Measurements from ENCODE around the gene BFSP2.

Gene BFSP2

DNA sequence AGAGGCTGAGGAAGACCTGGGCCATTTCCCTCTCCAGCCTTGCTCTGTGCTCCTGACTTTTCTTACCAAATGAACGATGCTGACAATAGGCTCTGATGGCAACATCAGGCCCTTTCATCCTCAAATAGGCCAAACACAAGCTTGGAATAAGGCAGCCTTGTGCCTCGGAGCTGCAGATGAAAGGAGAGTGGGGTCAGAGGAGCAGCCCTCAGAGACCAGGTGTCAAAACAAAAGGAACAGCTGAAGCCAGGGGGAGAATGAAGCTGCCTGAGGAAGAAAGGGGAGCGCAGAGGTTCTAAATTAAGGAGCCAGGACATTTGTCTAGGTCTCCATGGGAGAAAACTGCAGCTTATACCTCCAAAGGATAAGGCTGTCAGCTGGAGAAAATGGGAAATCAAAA is 5.1 kb downstream of the BFSP2 start:
- no peak overlapping the region for H3K4me3 Mint-ChIP-seq
- H3K4me1 Mint-ChIP-seq: peaks cover 56% of the 10 kb centered on the region
- H3K36me3 Mint-ChIP-seq (ENCODE audit: low read depth): no peaks in the 10 kb centered on the region
- no peaks in the 10 kb centered on the region for H3K9me3 Mint-ChIP-seq
- peak overlapping the region; percentile 1 to 49 (median 42) for H3K27ac Mint-ChIP-seq
- H3K27me3 Mint-ChIP-seq (ENCODE audit: low read depth): peaks cover 9% of the 10 kb centered on the region
- TF ChIP-seq, protein P1, sequence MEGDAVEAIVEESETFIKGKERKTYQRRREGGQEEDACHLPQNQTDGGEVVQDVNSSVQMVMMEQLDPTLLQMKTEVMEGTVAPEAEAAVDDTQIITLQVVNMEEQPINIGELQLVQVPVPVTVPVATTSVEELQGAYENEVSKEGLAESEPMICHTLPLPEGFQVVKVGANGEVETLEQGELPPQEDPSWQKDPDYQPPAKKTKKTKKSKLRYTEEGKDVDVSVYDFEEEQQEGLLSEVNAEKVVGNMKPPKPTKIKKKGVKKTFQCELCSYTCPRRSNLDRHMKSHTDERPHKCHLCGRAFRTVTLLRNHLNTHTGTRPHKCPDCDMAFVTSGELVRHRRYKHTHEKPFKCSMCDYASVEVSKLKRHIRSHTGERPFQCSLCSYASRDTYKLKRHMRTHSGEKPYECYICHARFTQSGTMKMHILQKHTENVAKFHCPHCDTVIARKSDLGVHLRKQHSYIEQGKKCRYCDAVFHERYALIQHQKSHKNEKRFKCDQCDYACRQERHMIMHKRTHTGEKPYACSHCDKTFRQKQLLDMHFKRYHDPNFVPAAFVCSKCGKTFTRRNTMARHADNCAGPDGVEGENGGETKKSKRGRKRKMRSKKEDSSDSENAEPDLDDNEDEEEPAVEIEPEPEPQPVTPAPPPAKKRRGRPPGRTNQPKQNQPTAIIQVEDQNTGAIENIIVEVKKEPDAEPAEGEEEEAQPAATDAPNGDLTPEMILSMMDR (IDR thresholded peaks at IDR 0.05; ENCODE audit: unreplicated experiment in 3 of 3): no peak

DNA sequence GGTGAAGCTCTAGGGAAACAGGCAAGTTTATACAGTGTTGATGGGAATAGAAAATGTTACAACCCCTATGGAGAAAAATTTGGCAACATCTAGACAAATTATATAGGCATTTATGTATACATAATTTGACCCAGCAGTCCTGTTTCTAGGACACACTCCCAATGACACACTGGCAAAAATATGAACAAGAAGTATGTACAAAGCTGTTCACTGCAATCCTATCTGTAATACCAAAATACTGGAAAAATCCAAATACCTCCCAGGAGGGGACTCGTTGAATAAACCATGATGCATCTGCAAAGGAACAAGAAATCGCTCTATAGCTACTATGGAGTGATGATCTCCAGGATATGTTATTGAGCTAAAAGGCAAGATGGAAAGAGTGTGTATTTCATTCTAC is 8.5 kb downstream of the BFSP2 start:
- peaks cover 68% of the 10 kb centered on the region for H3K4me1 Mint-ChIP-seq
- H3K4me3 Mint-ChIP-seq: no peak overlapping the region
- H3K27me3 Mint-ChIP-seq (ENCODE audit: low read depth): peaks cover 11% of the 10 kb centered on the region
- TF ChIP-seq, protein P1 (IDR thresholded peaks at IDR 0.05; ENCODE audit: unreplicated experiment in 3 of 3): no peak
- no peak overlapping the region for H3K27ac Mint-ChIP-seq
- H3K9me3 Mint-ChIP-seq: no peaks in the 10 kb centered on the region
- no peaks in the 10 kb centered on the region for H3K36me3 Mint-ChIP-seq (ENCODE audit: low read depth)

DNA sequence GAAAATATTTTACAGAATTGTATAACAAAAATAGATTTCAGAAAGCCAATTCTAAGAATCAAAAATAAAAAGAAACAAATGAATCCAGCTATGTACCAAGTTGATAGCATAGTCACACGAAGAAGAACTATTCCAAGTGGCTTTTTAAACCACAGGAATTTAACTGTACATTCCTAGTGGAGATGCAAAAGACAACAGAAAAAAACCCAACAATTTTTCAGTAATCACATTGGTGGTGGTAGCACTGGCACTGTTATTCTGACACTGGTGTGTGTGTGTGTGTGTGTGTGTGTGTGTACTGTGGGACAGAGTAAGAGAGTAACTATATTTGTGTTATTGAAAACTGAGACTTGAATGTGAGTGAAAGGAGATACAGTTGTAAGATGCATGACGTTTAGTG is 9.1 kb downstream of the BFSP2 start:
- peaks cover 66% of the 10 kb centered on the region for H3K4me1 Mint-ChIP-seq
- TF ChIP-seq, protein P1 (IDR thresholded peaks at IDR 0.05; ENCODE audit: unreplicated experiment in 3 of 3): no peak
- peaks cover 11% of the 10 kb centered on the region for H3K27me3 Mint-ChIP-seq (ENCODE audit: low read depth)
- H3K9me3 Mint-ChIP-seq: no peaks in the 10 kb centered on the region
- H3K4me3 Mint-ChIP-seq: no peak overlapping the region
- no peak overlapping the region for H3K27ac Mint-ChIP-seq
- H3K36me3 Mint-ChIP-seq (ENCODE audit: low read depth): no peaks in the 10 kb centered on the region

DNA sequence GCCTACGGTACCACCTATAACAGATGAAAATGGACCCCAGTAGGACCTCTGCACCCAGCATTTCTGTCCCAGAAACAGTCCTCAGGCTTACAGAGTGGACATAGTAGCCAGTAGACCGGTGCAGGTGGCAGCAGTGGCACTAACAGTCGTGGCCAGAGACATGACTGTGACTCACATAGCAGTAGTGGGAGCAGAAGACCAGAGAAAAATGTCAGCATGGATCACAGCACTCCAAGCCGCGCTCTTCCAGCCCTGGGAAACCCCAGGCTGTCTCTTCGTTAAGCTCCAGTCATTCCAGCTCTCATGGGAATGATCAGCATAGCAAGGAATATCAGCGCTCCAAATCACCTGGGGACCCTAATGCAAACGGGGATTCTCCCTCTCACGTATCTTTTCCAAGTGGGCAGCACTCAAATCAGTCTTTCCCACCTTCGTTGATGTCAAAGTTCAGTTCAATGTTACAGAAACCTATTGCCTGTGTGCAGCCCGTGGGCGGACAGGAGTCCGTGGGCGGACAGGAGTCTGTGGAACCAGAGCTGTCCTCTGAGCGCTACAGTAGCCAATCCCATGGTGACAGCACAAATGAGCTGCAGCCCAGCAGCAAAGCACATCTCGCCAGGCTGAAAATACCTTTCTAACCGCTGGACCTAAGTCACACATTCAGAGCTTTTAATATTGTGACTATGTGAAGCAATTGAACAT is 10.5 kb downstream of the BFSP2 start:
- H3K4me3 Mint-ChIP-seq: no peak overlapping the region

DNA sequence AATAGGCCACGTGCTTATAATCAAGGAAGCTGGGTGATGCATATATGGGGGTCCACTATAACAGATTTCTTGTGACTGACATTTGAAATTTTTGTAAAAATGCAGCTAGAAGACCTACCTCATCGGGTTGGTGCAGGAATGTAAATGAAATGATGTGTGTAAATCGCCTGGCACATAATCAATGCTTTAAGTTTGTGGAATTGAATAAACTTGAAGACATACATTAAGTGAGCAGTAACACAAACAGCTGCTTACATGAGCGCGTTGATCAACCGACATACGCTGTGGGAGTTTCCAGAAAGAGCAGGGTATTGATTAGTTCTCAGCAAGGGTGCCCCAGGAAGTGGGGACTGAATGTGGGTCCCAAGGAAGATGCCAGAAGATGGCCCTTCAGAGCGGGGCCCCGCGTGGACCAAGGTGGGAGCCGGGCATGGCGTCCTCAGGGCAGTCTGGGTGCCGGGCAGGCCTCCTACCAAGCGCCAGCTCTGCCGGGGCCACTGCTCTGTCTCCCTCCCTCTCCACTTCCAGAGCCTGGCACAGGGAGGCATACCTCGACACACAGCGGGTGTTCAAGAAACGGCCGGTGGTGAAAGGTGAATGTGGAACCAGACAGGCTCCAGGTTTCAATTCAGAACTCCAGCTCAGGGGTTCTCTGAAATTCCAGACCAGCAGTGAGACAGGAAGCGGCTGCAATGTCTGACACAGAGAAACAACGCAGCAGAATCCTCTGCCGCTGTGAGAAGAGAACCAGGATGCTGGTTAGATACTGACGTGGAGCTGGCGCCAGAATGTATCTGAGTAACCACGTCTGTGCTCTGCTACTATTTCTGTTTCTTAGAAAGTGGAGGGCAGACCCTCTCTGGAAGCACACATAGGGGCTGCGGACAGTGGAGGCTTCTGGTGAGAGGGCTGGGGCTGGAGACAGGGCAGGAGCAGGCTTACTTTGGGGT is 12.6 kb downstream of the BFSP2 start:
- H3K4me1 Mint-ChIP-seq: peaks cover 48% of the 10 kb centered on the region
- H3K27me3 Mint-ChIP-seq (ENCODE audit: low read depth): peaks cover 8% of the 10 kb centered on the region
- H3K4me3 Mint-ChIP-seq: peak overlapping the region in 2 of 3 experiments; percentile 45 to 48
- TF ChIP-seq, protein P1 (IDR thresholded peaks at IDR 0.05; ENCODE audit: unreplicated experiment in 3 of 3): no peak
- no peaks in the 10 kb centered on the region for H3K9me3 Mint-ChIP-seq
- peak overlapping the region; percentile 74 to 89 (median 85) for H3K27ac Mint-ChIP-seq
- H3K36me3 Mint-ChIP-seq (ENCODE audit: low read depth): no peaks in the 10 kb centered on the region

More for the DNA sequence above, 10.5 kb downstream of the BFSP2 start:
- Mint-ChIP-seq H3K4me1 (peaks cover 52% of the 10 kb centered on the region), H3K27ac (no peak overlapping the region), H3K27me3 (ENCODE audit: low read depth) (peaks cover 11% of the 10 kb centered on the region), H3K36me3 (ENCODE audit: low read depth) (no peaks in the 10 kb centered on the region), H3K9me3 (no peaks in the 10 kb centered on the region)
- TF ChIP-seq, protein P1 (IDR thresholded peaks at IDR 0.05; ENCODE audit: unreplicated experiment in 3 of 3): no peak

All from nephron (organoid).